Fibroblast of gingiva (primary cell): Measurements from ENCODE around the gene PPP6R3.
A peak's percentile ranks its signal among the peaks of the same experiment; 100 is the strongest.
"Not testable (repeated sequence)": the region's sequence is repeated elsewhere in the genome, so short reads cannot be mapped to it uniquely, and the experiment has no call there.

Source experiments
- DNase-seq: peaks from one replicate; pipeline ENCODE4 v3.0.0-alpha.2; 2011; ENCODE audit warnings: low read depth

PPP6R3 gene

GRCh38 chr11:68460741-68461574 is at the start of gene PPP6R3:
Gene PPP6R3, plus strand, starts transcription at chr11:68460752. Its CDS starts 76,913 bp downstream, at chr11:68537665.
- DNase-seq: no peak

DNA sequence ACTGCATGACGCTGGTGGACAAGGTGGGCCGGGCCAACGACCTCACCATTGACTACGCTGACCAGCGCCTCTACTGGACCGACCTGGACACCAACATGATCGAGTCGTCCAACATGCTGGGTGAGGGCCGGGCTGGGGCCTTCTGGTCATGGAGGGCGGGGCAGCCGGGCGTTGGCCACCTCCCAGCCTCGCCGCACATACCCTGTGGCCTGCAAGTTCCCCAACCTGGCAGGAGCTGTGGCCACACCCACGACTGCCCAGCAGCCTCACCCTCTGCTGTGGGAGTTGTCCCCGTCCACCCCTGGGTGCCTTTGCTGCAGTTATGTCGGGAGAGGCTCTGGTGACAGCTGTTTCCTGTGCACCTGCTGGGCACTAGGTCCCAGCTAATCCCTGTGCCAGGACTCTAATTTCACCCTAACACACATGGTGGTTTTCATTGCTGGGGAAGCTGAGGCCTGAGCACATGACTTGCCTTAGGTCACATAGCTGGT is 49.0 kb upstream of the PPP6R3 start:
- DNase-seq: no peak

DNA sequence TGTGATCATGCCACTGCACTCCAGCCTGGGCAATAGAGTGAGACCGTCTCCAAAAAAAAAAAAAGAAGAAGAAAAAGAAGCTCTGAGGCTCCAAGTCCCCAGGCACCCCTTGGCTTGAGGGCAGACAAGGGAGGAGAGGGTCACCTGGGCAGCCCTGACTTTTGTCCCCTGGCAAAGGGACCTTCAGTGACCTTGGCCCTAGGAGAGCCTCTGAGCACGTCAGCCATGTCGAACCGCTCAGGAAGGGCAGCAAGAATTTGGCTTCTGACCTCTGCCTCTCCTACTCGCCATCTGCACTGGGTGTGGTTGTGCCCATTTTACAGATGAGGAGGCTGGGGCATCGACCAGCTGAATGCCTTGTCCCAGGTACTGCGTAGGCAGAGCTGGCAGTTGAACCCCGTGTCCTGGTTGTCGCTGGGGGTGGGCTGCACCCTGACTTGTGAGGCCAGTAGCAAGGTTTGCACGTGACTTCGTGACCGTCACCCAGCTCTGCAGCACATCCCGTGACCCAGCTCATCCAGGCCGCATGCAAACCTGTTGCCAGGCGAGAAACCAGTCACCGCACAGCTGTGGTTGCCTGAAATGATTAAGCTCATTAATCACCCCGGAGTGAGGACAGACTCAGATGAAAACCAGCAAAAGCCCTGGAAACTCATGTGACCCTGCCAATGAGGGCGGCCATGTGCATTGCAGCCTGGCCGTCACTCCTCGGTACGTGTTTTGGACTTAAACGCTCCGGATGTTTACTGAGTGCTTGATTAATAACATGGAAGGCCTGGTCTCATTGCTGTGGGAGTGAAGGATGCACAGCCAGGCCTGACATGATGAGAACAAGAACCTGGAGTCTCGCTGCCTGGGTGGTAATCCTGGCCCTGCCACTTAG is 47.7 kb upstream of the PPP6R3 start:
- peak; percentile 17 for DNase-seq

GRCh38 chr11:68413591-68413999 is 47.0 kb upstream of the PPP6R3 start:
- no peak for DNase-seq

- DNase-seq: no peak
These were observed 45.9 kb upstream of the PPP6R3 start for GRCh38 chr11:68414496-68415221.

DNA sequence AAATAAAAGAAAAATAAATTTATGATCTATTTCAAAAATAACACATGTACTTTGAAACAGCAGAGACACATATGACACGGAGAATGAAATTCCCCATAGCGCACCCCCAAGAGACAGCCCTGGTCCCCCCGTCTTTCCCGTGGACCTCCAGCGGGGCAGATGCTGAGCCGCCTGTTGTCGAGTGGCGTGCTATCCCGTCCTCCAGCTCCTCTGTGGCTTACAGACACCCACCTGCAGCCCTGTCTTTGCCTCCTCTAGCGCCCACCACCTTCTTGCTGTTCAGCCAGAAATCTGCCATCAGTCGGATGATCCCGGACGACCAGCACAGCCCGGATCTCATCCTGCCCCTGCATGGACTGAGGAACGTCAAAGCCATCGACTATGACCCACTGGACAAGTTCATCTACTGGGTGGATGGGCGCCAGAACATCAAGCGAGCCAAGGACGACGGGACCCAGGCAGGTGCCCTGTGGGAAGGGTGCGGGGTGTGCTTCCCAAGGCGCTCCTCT is 44.4 kb upstream of the PPP6R3 start:
- no peak for DNase-seq

DNA sequence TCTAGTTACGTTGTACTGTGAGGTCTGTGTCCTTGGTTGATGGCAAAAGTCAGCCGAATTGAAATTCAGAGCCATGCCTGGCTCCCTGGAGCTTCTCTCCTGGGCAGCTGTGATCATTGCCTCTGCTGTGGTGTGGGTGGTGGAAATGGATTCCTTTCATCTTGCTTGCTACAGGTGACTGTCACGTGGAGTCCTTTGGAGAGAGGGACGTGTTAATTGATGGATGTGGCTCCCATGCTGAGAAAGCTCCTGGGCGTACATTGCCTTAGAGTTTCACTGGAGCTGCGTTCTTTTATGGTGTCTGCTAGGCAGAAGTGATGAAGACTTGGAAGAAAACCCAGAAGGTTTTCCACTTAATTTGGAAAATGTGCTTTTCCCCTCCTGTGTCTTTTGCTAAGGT is 41.9 kb upstream of the PPP6R3 start:
- no peak for DNase-seq

DNA sequence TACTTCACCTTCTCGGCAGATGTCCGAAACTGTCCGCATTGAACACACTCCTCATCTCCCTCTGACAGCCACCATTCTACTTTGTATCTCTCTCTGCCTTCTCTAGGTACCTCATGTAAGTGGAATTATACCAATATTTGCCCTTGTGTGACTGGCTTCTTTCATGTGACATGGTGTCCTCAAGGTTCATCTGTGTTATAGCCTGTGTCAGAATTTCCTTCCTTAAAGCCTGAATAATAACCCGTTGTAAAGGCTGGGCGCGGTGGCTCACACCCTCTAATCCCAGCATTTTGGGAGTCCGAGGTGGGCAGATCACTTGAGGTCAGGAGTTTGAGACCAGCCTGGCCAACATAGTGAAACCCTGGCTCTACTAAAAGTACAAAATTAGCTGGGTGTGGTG is 40.4 kb upstream of the PPP6R3 start:
- no peak for DNase-seq

- DNase-seq: no peak
These were observed 37.1 kb upstream of the PPP6R3 start for GRCh38 chr11:68423481-68423880.

- DNase-seq: no peak
These were observed 36.4 kb upstream of the PPP6R3 start for GRCh38 chr11:68424101-68424632.

DNA sequence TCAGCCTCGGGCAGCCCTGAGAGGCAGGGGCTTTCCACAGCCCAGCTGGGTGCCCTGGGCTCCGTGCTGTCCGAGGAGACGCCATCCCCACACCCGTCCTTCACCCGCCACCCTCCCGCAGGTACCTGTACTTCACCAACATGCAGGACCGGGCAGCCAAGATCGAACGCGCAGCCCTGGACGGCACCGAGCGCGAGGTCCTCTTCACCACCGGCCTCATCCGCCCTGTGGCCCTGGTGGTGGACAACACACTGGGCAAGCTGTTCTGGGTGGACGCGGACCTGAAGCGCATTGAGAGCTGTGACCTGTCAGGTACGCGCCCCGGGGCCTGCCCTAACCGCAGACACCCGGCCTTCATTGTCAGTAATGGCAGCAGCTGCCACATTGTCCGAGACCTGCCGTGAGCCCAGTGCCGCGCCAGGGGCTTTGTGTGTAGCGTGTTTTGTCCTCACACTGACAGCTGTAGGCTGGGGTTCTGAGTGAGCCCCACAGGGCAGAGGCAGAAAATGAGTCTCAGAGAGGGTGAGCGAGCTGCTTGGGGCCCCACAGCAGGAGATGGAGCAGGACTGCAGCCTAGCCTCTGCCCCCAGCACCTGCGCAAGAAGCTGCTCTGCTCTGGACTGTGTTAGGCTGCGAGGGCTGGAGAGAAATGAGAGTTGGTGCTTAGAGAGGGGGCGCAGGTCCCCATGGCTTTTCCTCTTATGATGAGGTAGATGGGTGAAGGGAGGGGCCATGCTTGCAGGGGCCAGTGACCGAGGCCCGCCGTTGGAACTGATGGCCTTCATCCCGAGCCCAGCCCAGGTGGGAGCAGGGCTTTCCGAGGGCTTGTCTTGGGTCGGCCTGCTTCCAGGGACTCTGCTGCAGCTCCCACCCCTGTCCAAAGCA is 35.3 kb upstream of the PPP6R3 start:
- no peak for DNase-seq

- DNase-seq: no peak
These were observed 34.6 kb upstream of the PPP6R3 start for GRCh38 chr11:68425866-68426380.

DNA sequence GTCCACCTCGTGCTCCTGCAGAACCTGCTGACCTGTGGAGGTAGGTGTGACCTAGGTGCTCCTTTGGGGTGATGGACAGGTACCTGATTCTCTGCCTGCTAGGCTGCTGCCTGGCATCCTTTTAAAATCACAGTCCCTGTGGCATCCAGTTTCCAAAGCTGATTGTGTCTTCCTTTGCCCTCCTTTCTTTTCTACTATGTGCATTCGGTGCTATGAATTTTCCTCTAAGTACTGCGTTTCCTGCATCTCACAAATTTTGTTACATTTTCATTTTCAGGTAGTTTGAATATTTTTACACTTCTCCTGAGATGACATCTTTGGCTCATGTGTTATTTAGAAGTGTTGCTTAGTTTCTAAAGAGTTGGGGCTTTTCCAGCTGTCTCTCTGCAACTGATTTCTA is 30.9 kb upstream of the PPP6R3 start:
- DNase-seq: no peak

DNA sequence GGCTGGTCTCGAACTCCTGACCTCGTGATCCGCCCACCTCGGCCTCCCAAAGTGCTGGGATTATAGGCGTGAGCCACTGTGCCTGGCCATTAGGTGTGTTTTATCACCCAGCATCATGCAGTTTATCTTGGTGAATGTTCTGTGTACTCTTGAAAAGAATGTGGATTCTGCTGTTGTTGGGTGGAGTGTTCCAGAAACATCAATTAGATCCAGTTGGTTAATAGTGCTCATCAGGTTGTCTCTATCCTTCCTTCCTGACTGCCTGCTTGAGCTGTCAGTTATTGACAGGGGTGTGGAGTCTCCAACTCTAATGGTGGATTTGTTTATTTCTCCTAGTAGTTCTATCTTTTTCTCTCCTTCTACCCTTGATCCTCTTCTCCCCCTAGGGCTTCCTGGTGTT is 30.2 kb upstream of the PPP6R3 start:
- no peak for DNase-seq

DNA sequence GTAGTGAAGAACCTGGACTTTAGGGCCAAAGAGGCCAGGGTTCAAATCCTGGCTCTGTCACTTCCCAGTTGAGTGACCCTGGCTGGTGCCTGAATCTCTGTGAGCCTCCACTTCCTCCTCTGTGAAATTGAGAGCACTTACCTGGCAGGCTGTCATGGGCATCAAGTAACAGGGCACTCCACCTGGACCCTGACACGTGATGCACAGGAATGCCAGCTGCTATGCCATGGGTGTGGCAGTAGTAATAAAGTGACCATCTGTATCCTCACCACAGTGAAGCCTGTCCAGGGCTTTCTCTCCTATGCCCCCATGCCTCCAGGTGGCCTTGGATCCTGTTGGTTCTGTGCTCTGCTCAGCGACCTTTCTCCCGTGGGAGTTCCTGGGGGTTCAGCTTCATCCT is 29.8 kb upstream of the PPP6R3 start:
- no peak for DNase-seq

DNA sequence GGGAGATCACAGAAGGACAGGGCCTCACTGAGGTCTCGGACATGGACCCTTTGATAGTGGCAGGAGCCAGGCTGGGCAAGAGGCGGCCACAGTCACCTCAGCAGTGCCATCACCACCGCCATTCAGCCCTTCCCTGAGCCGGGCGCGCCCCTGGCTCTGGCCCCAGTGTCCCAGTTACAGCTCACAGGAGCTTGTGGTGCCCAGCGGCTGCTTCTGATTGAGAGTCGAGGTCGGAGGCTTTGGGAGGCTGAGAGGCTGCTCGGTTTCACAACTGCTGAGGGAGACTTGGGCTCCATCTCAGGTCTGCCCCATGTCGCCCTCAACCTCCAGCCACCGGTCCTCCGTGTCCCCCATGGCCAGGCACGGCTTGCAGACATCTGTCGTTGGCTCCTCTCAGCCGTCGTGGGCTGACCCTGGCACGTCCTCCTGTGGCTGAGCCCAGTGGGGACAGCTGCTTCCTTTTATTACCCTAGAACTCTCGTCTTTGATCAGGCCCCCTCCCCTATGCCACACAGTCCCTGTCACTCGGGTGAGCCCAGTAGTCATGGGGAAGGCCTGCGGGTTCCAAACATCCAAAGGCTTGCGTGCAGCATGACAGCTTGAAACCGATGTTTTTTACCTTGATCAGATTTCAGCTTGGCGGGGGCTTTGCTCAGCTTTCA is 28.4 kb upstream of the PPP6R3 start:
- DNase-seq: no peak

DNA sequence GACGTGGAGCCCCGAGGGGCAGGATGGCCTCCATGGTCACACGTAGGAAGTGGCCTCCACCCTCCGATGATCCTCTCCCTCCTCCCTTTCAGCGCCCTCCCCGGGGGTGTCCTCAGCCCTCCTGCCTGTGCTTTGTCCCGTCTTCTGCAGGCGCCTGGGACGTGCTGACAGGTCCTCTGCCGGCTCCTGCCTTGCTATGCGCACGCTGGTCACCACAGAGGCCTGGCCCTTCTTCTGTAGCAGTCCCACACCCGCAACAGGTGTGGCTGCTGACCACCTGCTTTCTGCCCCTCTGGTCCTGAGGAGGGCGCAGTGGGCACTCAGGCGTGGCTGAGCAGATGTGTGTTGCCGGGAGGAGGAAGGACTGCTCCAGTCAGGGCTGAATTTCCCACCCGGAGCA is 27.7 kb upstream of the PPP6R3 start:
- no peak for DNase-seq

GRCh38 chr11:68433541-68433940 is 27.0 kb upstream of the PPP6R3 start:
- no peak for DNase-seq

DNA sequence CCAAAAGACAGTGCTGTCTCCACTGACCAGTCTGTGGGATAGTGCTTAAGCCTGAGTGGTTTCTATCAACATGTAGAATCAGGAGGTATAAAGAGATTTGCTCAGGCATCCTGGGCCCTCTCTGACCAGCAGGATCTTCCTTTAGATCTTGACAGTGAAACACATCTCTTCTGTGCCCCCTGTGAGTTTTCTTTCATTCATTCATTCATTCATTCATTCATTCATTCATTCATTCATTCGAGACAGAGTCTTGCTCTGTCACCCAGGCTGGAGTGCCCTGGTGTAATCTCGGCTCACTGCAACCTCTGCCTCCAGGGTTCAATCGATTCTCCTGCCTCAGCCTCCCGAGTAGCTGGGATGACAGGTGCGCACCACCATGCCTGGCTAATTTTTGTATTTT is 26.4 kb upstream of the PPP6R3 start:
- not testable (repeated sequence) for DNase-seq
